Activated naive CD4-positive, alpha-beta T cell (primary cell): ENCODE measurements around the gene HCN3.
"Not testable (repeated sequence)": the region's sequence is repeated elsewhere in the genome, so short reads cannot be mapped to it uniquely, and the experiment has no call there.

Source experiments
- DNase-seq, 4 experiments: peaks; one replicate each; lab custom pipeline; 2025; lab: John Stamatoyannopoulos, UW

The HCN3 gene

DNA sequence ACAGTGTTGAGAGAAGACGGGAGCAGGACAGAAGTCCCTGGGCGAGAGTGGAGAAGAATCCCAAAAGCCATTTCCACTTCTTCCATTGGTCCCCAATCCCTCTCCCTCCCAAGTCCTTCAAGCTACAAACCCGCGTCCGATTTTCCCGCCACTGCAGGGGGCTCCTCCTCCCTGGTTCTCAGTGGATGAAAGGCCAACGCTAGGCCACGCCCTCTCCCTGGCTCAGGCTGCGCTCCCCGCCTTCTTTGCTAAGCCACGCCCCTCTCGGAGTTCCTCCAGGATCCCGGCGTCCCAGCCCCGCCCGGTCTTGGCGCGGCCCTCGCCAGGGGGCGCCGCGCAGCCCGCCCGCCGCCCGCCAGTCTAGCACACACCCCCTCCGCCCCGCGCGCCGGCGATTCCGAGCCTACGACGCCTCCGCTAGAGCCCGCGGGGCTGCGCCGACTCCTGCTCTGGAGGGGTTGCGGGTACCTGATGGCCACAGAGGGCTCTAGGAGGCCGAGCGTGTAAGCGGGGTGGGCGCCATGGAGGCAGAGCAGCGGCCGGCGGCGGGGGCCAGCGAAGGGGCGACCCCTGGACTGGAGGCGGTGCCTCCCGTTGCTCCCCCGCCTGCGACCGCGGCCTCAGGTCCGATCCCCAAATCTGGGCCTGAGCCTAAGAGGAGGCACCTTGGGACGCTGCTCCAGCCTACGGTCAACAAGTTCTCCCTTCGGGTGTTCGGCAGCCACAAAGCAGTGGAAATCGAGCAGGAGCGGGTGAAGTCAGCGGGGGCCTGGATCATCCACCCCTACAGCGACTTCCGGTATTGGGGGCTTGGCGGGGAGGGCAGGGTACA lies at the start of gene HCN3:
Gene HCN3, plus strand, starts transcription at position 394 of the 832 bp plus-strand sequence. Its CDS starts 128 bp downstream, at position 522.
- DNase-seq = peak; percentile 62 to 80 (median 72)

DNA sequence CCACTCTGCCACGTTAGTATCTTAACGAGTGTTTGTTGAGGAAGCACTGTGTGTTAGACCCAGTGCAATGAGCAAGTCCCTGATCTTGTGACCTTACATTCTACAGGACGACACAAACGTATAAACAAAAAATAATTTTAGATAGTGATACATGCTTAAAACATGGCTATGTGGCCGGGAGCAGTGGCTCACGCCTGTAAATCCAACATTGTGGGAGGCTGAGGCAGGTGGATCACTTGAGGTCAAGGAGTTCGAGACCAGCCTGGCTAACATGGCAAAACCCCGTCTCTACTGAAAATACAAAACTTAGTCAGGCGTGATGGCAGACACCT lies 49.2 kb upstream of the HCN3 start:
- no peak for DNase-seq

DNA sequence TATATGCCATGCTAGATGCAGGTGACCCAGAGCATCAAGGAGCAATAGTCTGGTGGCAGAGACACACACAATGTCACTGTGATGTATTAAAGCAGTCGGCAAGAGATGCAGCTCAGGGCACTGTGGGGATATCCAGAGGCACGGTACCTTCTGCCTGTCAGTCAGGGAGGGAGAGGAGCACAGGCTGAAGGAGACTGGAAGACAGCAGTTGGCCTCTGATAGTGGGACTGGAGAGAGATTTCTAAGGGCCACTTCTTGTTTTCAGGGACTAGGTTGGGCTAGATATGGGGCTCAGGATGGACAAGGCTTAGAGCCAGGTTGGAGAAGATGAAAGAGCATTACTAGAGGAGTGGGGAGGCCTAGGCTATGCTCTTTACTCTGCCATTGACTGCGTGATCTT lies 46.0 kb upstream of the HCN3 start:
- not testable (repeated sequence) for DNase-seq

DNA sequence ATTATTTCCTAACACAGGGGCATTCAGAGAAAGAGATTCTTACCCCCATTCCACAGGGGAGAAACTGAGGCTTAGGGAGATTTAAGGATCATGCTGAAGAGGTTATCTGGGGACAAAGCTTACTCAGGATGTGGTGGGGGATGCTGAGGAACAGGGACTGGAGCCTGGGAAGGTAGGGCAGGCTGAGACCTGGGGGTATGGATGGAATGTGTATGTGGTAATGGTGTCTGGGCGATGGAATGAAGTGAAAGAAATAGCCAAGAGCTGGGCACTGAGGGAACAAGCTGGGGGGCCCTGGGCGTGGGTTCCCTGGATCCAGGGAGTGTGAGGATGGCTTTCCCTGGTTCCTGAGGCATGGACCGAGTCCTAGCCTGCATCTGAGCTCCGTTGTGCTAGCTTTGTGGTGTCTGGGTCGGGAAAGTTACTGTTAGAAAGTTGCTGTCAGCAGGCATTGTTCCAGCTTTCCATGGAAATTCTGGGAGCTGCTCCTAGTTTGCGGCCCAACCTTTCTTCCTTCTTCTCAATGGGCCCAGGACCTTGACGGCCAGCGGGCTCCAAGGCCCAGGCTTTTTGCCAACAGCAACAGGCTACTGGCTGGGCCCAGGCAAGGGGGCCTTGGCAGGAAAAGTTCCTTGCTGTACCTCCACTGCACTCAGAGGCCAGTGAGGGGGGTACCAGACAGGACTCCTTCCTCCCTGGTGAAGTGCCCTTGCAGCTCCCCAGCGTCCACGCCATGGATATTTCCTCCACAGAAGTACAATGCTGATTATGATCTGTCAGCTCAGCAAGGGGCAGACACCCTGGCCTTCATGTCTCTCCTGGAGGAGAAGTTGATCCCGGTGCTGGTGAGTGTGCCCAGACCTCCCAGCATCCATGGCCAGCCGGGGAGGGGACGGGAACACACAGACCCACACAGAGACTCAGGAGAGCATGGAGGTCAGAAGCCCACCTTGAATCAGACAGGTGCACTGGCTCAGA lies 45.0 kb upstream of the HCN3 start:
- DNase-seq = not testable (repeated sequence)

DNA sequence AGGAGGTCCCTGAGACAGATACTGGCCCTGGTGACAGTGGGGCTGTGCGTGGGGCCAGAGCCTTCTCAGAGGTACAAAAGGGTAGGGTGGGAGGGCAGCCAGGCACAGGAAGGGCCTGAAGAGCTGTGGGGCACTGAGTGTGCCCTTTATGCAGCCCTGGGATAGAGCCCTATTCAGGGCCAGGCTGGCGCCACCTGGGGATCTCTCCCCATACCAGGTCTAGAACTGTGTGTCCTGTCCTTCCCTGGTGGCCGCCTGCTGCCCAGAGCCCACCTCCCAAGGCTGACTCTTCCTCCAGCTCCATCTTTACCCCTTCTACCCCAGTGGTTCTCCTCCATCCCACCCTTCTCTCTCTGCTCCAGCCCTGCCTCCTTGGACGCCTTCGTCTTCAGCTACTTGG lies 43.8 kb upstream of the HCN3 start:
- DNase-seq = not testable (repeated sequence)

DNA sequence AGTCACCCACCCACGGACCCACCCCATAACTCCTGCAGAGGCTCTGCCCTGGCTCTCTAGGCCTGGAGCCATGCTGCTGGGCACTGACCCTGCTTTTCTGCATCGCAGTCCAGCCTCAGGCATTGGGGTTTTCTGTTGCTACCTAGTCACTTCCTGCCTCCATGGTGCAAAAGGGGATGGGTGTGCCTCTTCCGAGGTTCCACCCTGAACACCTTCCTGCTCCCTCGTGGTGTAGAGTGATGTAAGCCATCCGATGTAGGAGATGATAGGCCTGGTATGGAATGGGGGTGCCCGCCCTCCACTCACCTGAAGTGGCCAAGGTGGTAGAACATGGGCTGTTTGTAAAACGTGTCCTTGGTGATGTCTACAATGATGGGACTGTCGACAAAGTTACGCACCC lies 41.9 kb upstream of the HCN3 start:
- DNase-seq = not testable (repeated sequence)

DNA sequence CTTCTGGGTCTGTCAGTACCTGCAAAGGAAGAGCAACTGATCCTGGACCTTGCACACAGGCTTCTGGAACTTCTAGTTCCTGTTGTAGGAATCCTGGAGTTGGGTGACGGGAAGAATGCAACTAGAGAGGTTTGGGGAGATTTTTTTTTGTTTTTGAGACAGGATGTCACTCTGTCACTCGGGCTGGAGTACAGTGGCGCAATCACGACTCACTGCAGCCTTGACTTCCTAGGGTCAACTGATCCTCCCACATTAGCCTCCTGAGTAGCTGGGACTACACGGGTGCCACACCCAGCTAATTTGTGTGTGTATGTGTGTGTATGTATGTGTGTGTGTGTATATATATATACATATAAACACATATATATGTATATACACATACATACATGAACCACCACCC lies 40.8 kb upstream of the HCN3 start:
- DNase-seq = no peak

DNA sequence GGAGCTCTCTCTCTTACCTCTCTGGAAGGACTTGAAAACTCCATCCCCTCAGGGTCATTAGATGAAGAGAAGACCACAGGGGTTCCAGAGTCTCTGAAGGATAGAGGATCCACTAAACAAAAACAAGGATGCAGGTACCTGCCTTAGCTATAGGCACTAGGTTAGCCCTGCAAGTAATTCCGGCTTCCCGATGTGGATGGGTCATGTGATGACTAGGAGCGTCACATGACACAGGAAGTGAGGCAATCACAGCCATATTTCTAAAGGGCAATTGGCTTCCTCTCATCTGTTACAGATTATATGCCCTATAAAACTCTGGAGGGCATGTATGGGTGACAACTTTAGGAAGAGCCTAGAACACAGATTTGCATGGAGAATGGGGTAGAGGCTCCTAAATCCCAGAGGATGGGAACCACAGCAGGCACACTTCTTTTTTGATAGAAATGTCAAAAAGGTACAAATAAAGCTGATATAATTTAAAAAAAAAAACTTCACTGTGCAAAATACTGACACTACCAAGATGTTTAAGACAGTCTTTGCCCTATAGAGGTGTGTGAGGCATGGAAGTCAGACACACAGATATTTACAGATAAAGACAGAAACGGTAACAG lies 36.1 kb upstream of the HCN3 start:
- peak in 2 of 4 experiments; percentile 29 to 33 for DNase-seq

DNA sequence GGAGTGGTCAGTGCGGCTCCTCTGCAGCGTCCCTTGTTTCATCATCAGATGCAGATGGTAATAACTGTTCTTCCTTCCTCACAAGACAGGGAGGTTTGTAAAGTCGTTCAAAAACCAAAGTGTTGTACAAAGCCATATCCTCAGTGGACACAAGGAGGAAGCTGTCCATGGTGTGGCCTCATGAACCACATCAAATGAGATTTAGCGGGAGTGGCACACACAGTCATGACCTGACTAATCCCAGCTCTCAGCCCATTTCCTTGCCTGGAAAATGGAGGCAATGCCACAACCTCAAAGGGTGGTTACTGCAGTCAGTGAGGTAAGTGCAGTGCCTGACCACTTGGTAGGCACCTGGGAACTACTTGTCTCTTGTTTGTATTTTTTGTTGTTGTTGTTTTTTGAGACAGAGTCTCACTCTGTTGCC lies 35.4 kb upstream of the HCN3 start:
- no peak for DNase-seq

DNA sequence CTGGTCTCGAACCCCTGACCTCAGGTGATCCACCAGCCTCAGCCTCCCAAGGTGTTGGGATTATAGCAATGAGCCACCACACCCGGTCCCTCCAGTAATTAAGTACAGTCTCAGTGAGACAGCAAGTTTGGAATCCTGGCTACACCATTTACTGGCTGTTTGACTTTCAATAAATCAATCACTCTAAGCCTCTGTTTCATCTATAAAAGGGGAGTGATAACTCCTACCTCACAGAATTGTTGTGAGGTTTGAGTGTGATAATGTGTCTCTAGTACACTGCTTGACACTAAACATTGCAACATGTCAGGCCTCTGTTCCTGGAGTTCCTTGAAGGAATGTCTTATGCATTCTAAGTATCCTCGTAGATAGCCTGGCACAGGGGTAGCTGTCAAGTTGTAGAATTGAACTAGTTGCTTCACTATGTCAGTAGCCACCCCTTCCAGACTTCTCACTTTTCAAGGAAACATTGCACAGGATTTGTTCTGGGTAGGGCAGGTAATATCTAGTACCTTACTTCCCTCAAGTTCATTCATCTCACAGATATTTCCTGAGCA lies 34.4 kb upstream of the HCN3 start:
- DNase-seq = no peak

DNA sequence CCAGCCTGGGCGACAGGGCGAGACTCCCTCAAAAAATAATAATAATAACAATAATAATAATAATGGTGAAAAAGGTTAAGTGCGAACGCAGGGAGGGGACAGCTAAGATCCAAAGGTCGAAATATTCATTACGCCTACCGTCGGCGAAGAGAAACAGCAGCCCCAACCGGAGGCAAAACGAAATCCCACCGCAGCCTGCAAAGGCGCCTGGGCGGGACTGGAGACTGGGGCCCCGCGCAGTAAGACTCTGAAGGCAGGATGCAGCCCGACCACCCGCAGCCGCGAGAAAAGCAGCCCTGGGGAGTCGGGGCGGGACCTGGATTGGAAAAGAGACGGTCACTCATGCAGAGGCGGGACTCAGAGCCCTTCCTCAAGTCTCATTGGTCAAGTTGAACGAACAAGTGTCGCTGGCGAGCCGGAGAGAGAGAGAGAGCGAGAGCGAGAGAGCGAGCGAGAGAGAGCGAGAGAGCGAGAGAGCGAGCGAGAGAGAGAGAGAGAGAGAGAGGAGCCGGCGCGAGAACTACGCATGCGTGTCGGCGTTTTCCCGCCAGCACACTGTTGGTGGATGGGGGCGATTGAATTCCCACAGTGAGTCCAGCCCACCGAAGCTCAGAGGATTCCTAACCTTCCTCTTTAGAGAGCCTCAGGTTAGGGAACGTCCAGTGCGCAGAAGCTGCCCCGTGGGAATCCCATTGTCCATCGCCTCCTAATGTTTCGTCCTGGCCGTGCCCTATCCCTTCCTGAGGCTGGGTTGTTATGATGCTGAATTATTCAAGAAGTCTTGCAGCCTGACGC lies 32.7 kb upstream of the HCN3 start:
- DNase-seq = peak; percentile 72 to 90 (median 84)

DNA sequence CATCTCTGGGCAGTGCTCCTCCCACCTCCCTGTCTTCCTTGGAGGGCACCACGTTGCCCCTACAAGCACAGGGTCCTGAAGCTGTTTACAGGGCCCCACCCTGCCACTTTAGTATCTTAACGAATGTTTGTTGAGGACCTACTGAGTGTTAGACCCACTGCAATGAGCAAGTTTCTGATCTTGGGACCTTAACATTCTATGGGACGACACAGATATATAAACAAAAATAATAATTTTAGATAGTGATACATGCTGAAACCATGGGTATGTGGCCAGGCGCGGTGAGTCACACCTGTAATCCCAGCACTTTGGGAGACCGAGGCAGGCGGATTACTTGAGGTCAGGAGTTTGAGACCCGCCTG lies 32.1 kb upstream of the HCN3 start:
- no peak for DNase-seq

DNA sequence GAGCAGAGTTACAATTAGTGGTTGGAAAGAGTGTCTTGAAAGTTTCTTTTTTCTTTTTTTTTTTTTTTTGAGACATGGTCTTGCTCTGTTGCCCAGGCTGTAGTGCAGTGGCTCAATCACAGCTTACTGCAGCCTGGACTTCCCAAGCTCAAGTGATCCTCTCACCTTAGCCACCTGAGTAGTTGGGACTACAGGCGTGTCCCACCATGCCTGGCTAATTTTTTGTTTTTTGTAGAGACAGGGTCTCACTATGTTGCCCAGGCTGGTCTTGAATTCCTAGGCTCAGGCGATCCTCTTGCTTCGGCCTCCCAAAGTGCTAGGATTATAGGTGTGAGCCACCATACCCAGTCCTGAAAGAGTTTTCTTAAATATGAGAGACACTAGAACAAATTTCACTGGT lies 30.5 kb upstream of the HCN3 start:
- not testable (repeated sequence) for DNase-seq

DNA sequence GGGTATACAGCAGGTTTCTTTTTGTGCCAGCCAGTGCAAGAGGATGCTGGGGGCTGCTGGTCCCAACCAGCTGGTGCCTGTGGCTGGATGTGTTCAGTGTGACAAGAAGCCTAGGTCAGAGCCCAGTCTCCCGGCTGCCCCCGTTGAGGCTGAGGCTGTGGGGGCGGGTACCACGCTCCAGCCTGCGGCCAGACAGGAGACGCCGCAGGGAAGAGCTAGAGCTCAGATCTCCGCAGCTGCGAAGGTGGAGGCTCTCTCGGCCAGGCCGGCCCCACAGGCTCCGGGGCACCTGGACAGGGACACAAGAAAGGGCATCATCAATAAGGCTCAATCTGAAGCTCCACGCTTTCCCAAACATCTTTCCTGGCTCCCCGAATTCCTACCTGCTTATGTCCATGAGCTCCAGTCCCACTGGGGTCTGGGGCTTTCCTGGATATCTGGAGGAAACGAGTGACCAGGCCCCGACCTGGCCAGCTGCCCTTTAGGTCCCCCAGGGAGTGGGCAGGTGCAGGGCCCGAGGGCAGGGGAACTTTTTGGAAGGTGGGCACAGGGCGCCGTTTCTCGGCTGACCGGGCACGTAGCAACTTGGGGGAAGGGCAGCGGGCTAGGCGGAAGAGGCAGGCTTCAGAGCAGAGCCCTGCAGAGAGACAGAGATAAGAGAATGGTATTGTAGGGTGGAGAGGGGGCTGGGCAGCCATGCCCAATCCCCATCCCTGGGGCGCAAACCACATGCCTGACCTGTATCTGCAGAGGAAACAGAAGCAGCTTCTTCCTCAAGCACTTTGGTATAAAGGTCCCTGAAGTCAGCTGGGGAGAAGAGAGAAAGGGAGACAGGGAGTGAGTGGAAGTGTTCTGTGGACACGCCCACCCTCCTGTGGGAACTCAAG lies 29.4 kb upstream of the HCN3 start:
- no peak for DNase-seq

DNA sequence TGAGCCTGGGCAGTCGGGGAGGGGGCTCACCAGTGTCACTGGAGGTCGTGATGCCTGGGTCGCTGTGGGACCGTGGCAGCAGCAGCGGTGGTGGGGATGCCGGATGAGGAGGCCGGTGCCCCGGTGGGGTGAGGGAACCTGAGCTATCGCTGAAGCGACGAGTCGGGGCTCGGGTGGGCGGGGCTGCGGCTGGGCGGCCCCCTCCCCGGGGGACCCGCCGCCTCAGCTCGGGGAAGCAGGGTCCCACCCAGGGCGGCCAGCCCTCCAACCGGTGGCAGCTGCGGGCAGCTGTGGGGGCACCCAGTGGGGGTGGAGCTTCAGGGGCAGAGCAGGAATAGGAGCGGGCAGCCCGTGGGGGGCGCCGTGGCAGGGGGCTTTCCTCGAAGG lies 27.0 kb upstream of the HCN3 start:
- no peak for DNase-seq

DNA sequence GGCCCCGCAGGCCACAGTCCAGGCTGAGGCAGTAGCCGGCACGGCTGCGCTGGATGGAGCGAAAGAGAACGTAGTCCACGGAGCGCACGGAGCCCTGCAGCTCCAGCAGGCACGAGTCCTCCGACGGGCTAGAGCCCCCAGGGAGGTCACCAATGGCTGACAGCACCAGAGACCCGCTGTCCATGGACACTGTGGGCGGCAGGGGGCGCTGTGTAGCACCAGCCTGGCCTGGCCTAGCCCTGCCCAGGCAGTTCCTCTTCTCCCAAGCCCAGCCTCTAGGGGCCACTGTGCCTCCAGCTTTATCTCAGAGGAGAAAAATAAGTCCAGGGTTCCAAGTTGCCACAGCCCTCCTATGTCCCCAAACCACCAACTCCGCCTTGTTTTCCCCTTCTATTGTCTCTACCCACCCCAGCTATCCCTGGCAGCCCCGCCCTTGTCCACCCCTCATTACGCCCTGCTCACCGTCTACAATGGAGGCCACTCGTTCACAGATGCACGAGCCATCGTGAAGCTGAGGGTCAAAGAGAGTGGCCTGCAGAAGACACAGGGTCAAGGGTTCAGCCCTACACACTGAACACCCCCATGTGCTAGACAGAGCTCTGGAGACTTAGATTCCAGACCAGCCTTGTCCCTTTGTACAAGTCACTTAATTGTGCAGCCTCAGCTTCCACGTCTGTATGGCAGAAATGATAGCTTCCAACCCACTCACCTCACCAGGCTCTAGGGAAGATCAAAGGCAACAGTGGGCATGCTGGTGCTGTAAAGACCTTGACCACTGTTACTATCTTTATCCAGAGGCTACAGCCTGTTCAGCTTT lies 26.4 kb upstream of the HCN3 start:
- DNase-seq = peak; percentile 91 to 98 (median 98)

DNA sequence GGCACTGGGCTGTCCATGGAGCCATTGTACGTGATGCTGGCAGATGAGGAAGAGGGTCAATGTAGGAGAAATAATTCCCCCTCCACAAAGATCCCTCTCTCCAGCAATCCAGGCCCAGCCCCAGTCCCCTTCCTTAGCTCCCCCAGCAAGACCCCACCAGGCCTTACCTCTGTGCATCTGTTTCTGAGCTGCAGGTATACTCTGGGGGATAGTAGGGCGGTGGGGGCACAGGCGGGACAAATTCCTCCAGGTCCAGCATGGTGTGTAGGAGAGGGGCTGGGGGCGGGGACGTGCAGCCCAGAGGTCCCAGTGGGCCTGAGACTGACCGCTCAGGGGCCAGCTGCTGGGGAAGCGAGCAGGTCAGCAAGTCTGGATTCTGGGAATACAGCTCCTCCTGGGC lies 25.7 kb upstream of the HCN3 start:
- DNase-seq = no peak

DNA sequence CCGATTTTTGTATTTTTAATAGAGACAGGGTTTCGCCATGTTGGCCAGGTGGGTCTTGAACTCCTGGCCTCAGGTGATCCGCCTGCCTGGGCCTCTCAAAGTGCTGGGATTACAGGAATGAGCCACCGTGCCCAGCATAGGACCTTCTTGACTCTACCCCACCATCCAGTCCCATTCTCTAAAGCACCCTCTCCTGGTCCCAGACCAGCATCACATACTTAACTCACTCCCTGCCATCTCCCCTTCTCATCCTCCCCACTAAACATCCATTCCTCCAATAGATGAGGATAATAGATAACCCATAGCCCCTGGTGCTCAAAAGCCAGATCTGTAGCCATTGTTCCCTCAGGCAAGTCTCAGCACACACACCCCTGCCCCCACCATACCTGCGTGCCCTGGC lies 24.1 kb upstream of the HCN3 start:
- DNase-seq = no peak

DNA sequence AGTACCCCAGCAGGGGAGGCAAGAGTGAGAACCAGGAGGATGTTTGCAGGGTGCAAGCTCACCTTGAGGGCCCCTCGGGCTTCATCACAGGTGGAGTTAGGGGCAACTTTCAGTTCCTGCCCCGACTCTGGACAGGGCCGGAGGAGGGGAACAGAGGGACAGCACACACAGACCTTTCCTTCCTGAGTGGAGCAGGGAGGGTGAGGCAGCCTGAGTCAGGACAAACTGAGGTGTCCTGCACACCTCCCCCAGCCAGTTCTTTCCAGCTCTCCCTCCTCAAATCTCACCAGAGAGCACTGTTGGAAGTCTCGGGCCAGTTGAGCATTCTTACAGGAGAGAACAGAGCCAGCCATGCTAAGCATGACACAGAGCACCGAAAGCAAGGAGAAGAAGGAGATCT lies 23.5 kb upstream of the HCN3 start:
- no peak for DNase-seq
